PC-3 (cell line): ENCODE data around the gene FANCD2.

Source experiments
- EZH2 ChIP-seq: fragments of 300-600 bp; sonication (generic); IDR thresholded peaks from one replicate; pipeline ENCODE4 v1.6.1; 2017; ENCODE audit warnings: antibody characterized with exemption, mild to moderate bottlenecking, low read length; ENCODE audit not compliant: unreplicated experiment
- EZH2phosphoT487 ChIP-seq: fragments of 300-600 bp; sonication (generic); IDR thresholded peaks from 2 replicates; pipeline ENCODE4 v1.6.1; 2018; ENCODE audit warnings: mild to moderate bottlenecking, antibody characterized with exemption, low read length, borderline replicate concordance
- TF ChIP-seq, protein P1 (sequence below): fragments of 300-600 bp; sonication (generic); conservative IDR thresholded peaks from 2 replicates; pipeline ENCODE4 v1.5.1; 2017; ENCODE audit warnings: antibody characterized with exemption, low read depth, mild to moderate bottlenecking, low read length

- TF ChIP-seq, protein P1, sequence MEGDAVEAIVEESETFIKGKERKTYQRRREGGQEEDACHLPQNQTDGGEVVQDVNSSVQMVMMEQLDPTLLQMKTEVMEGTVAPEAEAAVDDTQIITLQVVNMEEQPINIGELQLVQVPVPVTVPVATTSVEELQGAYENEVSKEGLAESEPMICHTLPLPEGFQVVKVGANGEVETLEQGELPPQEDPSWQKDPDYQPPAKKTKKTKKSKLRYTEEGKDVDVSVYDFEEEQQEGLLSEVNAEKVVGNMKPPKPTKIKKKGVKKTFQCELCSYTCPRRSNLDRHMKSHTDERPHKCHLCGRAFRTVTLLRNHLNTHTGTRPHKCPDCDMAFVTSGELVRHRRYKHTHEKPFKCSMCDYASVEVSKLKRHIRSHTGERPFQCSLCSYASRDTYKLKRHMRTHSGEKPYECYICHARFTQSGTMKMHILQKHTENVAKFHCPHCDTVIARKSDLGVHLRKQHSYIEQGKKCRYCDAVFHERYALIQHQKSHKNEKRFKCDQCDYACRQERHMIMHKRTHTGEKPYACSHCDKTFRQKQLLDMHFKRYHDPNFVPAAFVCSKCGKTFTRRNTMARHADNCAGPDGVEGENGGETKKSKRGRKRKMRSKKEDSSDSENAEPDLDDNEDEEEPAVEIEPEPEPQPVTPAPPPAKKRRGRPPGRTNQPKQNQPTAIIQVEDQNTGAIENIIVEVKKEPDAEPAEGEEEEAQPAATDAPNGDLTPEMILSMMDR, result no peak
- TF ChIP-seq EZH2phosphoT487 (no peak), EZH2 (no peak)
These were observed 123.0 kb downstream of the FANCD2 start for GRCh38 chr3:10149226-10149625.
